Tibial artery (tissue), 4 donors: ENCODE measurements around the gene MGAT2.

Experiments used
- DNase-seq, 2 donors: peaks; one replicate each; pipeline ENCODE4 v3.0.0-alpha.2; 2019
- H3K27ac ChIP-seq, 2 donors: fragments of 200-600 bp; sonication (generic) in 1 of 2; 1 replicate in 1 of 2; 2 replicates in 1 of 2; pipeline ENCODE4 v1.5.1; 2018 to 2019; ENCODE audit warnings: mild to moderate bottlenecking in 1 of 2
- H3K27me3 ChIP-seq, 2 donors: fragments of 200-600 bp; sonication (generic) in 1 of 2; one replicate each; pipeline versions ENCODE4 v1.5.1 to v1.6.0; 2016 to 2019
- H3K36me3 ChIP-seq, 3 donors: fragments of 200-600 bp; sonication (generic) in 2 of 3; one replicate each; pipeline ENCODE4 v1.5.1; 2016 to 2019; ENCODE audit warnings: mild to moderate bottlenecking in 2 of 3
- H3K4me1 ChIP-seq, 4 donors: fragments of 200-600 bp; sonication (generic) in 2 of 4; 1 replicate in 3 of 4; 2 replicates in 1 of 4; pipeline ENCODE4 v1.5.1; 2016 to 2019
- H3K4me3 ChIP-seq, 2 donors: fragments of 200-600 bp; sonication (generic) in 1 of 2; 1 replicate in 1 of 2; 2 replicates in 1 of 2; pipeline ENCODE4 v1.5.1; 2018 to 2019; ENCODE audit warnings: mild to moderate bottlenecking in 2 of 2
- H3K9me3 ChIP-seq, 3 donors: fragments of 200-600 bp; sonication (generic) in 1 of 3; one replicate each; pipeline ENCODE4 v1.5.1; 2016 to 2019
- CTCF ChIP-seq, 2 experiments: fragments of 200-600 bp in 1 of 2; fragments of 450-650 bp in 1 of 2; IDR thresholded peaks; one replicate each; pipeline ENCODE4 v1.5.1; 2017 to 2019; ENCODE audit warnings: antibody characterized with exemption in 2 of 2, mild to moderate bottlenecking in 1 of 2, moderate library complexity in 1 of 2
- intact Hi-C: fragments of 100-400 bp; cut with DNase I; formaldehyde crosslinking; loops from one replicate; pipeline ENCODE4 v1.15.0; 2023; ENCODE audit warnings: low total_unique reads

Gene MGAT2

GRCh38 chr14:49634547-49635334, 14.1 kb downstream of the MGAT2 start, which contains the start of gene DNAAF2:
DNAAF2 (minus strand) TSS chr14:49635244; CDS start chr14:49635149, 95 bp downstream.
- peak in 1 of 2 experiments; percentile 4 for TF ChIP-seq CTCF (IDR thresholded peaks at IDR 0.05)
- Histone ChIP-seq H3K27me3 (no peaks in the 10 kb centered on the region), H3K4me3 (peak within 1 kb of the TSS; percentile 73 to 88), H3K27ac (peak within 1 kb of the TSS; percentile 81 to 95), H3K36me3 (peaks cover 0 to 7% (median 0%) of the 10 kb centered on the region in 3 donors), H3K4me1 (peaks cover 0 to 54% (median 25%) of the 10 kb centered on the region in 4 donors), H3K9me3 (no peaks in the 10 kb centered on the region)
- DNase-seq = peak; percentile 60 to 72
- intact Hi-C loops = loop anchor here (2.0 to 10.0 kb wide), 4 partner anchors 58 to 480 kb away; partner anchors contain the start of genes KLHDC1, KLHDC2, NEMF and VCPKMT

- Histone ChIP-seq H3K27me3 (no peaks in the 10 kb centered on the region), H3K36me3 (peaks cover 0 to 3% (median 0%) of the 10 kb centered on the region in 3 donors), H3K4me1 (peaks cover 0 to 47% (median 18%) of the 10 kb centered on the region in 4 donors), H3K4me3 (no peak overlapping the region), H3K9me3 (no peaks in the 10 kb centered on the region), H3K27ac (no peak overlapping the region)
- intact Hi-C loops = loop anchor here (10.0 kb wide), 1 partner anchor 478 kb away; the partner anchor contains the start of gene VCPKMT
- no peak for TF ChIP-seq CTCF (IDR thresholded peaks at IDR 0.05)
- DNase-seq = no peak
These were observed 16.3 kb downstream of the MGAT2 start for GRCh38 chr14:49636866-49637265.

GRCh38 chr14:49637534-49638078, 17.0 kb downstream of the MGAT2 start:
- Histone ChIP-seq H3K4me1 (peaks cover 0 to 49% (median 10%) of the 10 kb centered on the region in 4 donors), H3K36me3 (peaks cover 0 to 3% (median 0%) of the 10 kb centered on the region in 3 donors), H3K9me3 (no peaks in the 10 kb centered on the region), H3K4me3 (no peak overlapping the region), H3K27ac (no peak overlapping the region), H3K27me3 (no peaks in the 10 kb centered on the region)
- intact Hi-C loops = loop anchor here (10.0 kb wide), 1 partner anchor 477 kb away; the partner anchor contains the start of gene VCPKMT
- no peak for TF ChIP-seq CTCF (IDR thresholded peaks at IDR 0.05)
- DNase-seq = no peak

- Histone ChIP-seq H3K36me3 (peaks cover 0 to 3% (median 0%) of the 10 kb centered on the region in 3 donors), H3K4me3 (no peak overlapping the region), H3K9me3 (no peaks in the 10 kb centered on the region), H3K4me1 (peaks cover 0 to 45% (median 5%) of the 10 kb centered on the region in 4 donors), H3K27me3 (no peaks in the 10 kb centered on the region), H3K27ac (no peak overlapping the region)
- no peak for TF ChIP-seq CTCF (IDR thresholded peaks at IDR 0.05)
- intact Hi-C loops = no loop called here
- no peak for DNase-seq
These were observed 20.2 kb downstream of the MGAT2 start for GRCh38 chr14:49640540-49641417.

GRCh38 chr14:49641697-49642129, 21.1 kb downstream of the MGAT2 start:
- intact Hi-C loops = no loop called here
- H3K36me3 ChIP-seq = peaks cover 0 to 3% (median 0%) of the 10 kb centered on the region in 3 donors
- TF ChIP-seq CTCF (IDR thresholded peaks at IDR 0.05) = no peak
- H3K4me1 ChIP-seq = peaks cover 0 to 35% (median under 1%) of the 10 kb centered on the region in 4 donors
- no peak overlapping the region for H3K27ac ChIP-seq
- no peaks in the 10 kb centered on the region for H3K27me3 ChIP-seq
- H3K4me3 ChIP-seq = no peak overlapping the region
- DNase-seq = no peak
- H3K9me3 ChIP-seq = no peaks in the 10 kb centered on the region
